ENCODE data around the gene PIAS1.

Gene PIAS1

DNA sequence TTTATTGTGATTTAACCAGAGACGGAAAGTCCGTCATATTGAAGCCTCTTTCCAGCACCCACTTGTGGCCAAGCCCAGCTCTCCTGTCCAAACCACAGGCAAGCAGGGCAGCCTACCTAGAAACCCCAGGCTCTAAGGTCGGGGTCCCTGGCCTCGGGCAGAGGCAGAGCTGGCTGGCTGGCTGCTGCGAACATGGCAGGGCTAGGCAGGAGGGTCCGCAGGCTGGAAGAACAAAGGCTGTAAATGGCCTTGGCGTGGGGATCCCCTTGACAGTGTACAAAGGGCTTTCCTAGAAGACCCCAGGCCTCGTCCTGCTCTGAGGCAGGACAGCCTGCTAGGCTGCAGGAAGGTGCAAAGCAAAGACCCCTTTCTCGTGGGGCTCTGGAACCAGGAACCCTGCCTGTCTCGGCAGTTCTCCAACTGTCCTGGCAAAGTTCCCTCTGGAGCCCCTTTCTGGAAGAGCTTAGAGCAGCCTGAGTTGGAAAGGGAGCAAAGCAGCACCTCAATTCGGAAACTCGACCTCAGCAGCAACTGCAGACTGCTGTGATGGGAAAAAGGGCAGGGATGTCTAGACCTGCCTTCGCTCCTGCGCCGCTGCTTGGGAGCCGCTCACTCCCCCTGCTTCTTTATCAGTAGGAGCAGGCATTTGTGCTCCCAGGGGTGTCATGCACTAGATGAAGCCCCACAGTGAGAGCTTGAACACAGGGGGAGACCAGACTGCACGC is 142.5 kb downstream of the PIAS1 start:
- H3K9me3 ChIP-seq, result no peaks in the 10 kb centered on the region
- H3K4me3 ChIP-seq (ENCODE audit: low read depth, low read length), result no peak overlapping the region
- H3K27me3 ChIP-seq, result no peaks in the 10 kb centered on the region
- TF ChIP-seq, protein P1, sequence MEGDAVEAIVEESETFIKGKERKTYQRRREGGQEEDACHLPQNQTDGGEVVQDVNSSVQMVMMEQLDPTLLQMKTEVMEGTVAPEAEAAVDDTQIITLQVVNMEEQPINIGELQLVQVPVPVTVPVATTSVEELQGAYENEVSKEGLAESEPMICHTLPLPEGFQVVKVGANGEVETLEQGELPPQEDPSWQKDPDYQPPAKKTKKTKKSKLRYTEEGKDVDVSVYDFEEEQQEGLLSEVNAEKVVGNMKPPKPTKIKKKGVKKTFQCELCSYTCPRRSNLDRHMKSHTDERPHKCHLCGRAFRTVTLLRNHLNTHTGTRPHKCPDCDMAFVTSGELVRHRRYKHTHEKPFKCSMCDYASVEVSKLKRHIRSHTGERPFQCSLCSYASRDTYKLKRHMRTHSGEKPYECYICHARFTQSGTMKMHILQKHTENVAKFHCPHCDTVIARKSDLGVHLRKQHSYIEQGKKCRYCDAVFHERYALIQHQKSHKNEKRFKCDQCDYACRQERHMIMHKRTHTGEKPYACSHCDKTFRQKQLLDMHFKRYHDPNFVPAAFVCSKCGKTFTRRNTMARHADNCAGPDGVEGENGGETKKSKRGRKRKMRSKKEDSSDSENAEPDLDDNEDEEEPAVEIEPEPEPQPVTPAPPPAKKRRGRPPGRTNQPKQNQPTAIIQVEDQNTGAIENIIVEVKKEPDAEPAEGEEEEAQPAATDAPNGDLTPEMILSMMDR (IDR thresholded peaks at IDR 0.05; ENCODE audit: low read depth, low read length), result no peak
- H3K4me1 ChIP-seq, result peaks cover 8% of the 10 kb centered on the region
- no peak for DNase-seq
- peaks cover 50% of the 10 kb centered on the region for H3K36me3 ChIP-seq

DNA sequence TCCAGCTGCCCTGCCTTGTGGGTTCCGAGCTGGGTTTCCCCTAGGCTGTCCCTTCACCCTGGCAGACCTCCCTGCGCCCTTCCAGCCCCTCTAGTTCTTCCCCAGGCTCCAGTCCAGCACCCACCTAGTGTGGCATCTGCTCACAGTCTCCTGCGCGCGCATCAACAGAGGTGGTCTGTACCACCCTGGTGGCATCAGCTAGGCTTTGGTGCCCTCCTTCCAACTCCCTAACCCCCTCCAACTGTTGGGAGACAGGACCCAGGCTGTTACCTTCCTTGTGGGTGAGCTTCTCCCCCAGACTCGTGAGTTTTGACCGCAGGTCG is 143.0 kb downstream of the PIAS1 start:
- no peak overlapping the region for H3K4me3 ChIP-seq (ENCODE audit: low read depth, low read length)
- DNase-seq, result no peak
- no peaks in the 10 kb centered on the region for H3K9me3 ChIP-seq
- TF ChIP-seq, protein P1 (IDR thresholded peaks at IDR 0.05; ENCODE audit: low read depth, low read length), result no peak
- no peaks in the 10 kb centered on the region for H3K27me3 ChIP-seq
- H3K36me3 ChIP-seq, result peaks cover 45% of the 10 kb centered on the region
- peaks cover 8% of the 10 kb centered on the region for H3K4me1 ChIP-seq

DNA sequence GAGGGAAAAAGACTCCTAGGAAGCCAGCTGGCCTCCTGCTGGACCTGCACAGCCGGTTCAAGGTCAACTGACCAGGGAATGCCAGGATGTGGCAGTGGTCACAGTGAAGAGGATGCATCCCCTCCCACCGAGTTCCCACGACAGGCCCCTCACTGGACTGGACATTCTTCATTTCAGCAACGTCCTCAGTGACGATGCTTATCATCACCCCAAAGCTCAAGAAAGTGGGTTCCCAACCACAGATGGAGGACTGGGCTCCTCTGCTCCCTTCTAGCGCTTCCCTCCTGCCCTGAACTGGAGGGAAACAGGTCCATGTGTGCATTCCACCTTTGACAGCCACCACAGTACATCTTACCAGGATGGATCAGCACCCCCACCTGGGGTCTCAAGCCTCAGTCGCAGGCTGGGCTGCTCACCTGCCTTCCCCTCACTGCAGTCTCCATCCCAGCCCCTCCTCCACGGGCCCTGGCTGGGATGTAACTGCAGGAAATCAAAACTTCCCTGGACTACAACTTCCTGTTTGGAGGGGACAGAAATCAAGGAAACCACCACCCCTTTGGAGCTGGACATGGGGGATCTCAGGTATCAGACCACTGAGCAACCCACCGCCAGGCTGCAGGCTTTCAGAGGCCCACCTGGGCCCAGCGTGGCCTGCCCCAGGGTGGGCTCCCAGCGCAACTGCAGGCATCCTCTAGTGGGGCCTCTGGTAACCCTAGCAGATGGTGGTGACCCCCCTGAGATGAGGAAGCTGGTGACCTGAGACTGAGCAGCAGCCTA is 143.7 kb downstream of the PIAS1 start:
- Histone ChIP-seq H3K36me3 (peaks cover 38% of the 10 kb centered on the region), H3K4me1 (peaks cover 8% of the 10 kb centered on the region), H3K4me3 (ENCODE audit: low read depth, low read length) (no peak overlapping the region), H3K27me3 (no peaks in the 10 kb centered on the region), H3K9me3 (no peaks in the 10 kb centered on the region)
- TF ChIP-seq, protein P1 (IDR thresholded peaks at IDR 0.05; ENCODE audit: low read depth, low read length), result no peak
- DNase-seq, result no peak

DNA sequence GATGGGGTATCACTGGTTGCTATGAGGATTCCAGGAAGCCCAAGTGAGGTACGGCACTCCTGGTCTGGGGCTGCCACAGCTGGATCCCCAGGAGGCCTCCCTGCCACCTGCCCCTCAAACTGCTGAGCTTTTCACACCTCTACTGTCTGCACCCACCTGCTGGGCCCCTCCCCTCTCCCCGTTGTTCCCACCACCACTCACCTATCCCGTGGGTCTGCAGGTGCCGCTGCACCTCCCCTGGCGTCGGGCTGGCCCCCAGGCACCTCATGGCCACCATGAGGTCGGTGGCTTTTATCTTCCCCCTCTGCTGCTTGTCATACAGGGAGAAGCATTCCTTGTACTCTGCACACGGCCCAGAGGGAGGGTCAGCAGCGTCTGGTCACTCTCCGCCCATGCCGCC is 145.2 kb downstream of the PIAS1 start:
- no peaks in the 10 kb centered on the region for H3K27me3 ChIP-seq
- H3K9me3 ChIP-seq, result no peaks in the 10 kb centered on the region
- DNase-seq, result no peak
- peaks cover 8% of the 10 kb centered on the region for H3K4me1 ChIP-seq
- TF ChIP-seq, protein P1 (IDR thresholded peaks at IDR 0.05; ENCODE audit: low read depth, low read length), result no peak
- peaks cover 26% of the 10 kb centered on the region for H3K36me3 ChIP-seq
- H3K4me3 ChIP-seq (ENCODE audit: low read depth, low read length), result no peak overlapping the region

DNA sequence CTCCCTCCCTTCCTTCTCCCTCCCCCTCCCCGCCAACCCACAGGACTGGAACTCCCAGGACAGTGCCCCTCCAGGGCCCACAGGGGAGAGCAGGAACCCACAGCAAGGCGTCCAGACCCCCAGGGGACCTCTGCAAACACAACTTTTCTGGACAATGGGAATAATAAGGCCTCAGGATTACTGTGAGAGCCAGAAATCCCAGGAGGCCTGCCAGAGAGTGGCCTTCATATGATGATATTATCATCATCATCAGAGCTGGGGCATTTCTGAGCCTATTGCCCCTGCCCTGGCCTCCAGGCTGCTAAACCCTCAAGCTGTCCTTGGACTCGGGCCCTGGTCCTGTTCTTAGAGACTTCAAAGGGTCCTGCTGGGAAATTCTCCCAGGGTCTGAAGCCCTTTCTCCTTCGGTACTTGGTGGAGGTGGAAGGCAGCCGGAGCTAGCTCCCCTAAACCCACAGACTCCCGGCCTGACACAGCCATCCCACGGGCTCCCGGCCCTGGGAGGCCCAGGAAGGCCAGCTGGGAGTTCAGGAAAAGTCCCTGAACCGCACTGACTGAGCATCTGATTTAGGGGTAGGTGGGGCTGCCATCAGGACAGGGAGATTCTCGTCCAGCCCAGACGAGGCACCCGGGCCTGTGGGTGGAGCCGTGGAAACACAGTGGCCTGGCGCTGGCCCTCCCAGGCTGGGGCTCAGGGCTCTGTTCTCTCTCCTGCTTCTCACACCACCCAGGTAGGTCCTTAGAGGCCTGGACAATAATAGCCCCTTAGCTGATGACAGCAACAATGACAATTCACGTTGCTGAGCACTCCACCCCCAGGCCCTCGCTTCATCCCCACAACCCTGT is 146.1 kb downstream of the PIAS1 start:
- Histone ChIP-seq H3K27me3 (no peaks in the 10 kb centered on the region), H3K4me1 (peaks cover 8% of the 10 kb centered on the region), H3K9me3 (no peaks in the 10 kb centered on the region), H3K36me3 (peaks cover 26% of the 10 kb centered on the region), H3K4me3 (ENCODE audit: low read depth, low read length) (no peak overlapping the region)
- TF ChIP-seq, protein P1 (IDR thresholded peaks at IDR 0.05; ENCODE audit: low read depth, low read length), result peak; percentile 17; the same call in 1 of the 2 replicates
- peak; percentile 52 for DNase-seq
